Stimulated activated CD8-positive, alpha-beta memory T cell treated with anti-CD3 and anti-CD28 coated beads, Interleukin-15, amount 100 ng/mL, for 24 hours (primary cell): ENCODE data around the gene IER3.
"Not testable (repeated sequence)": the region's sequence is repeated elsewhere in the genome, so short reads cannot be mapped to it uniquely, and the experiment has no call there.

ENCODE experiments used
- DNase-seq: peaks from one replicate; pipeline ENCODE4 v3.0.0-alpha.2; 2020; ENCODE audit warnings: low read depth

Gene IER3

GRCh38 chr6:30768634-30769087 lies 24.3 kb upstream of the IER3 start:
- no peak for DNase-seq

- no peak for DNase-seq
Observed at GRCh38 chr6:30767944-30768301, 23.6 kb upstream of the IER3 start.

DNA sequence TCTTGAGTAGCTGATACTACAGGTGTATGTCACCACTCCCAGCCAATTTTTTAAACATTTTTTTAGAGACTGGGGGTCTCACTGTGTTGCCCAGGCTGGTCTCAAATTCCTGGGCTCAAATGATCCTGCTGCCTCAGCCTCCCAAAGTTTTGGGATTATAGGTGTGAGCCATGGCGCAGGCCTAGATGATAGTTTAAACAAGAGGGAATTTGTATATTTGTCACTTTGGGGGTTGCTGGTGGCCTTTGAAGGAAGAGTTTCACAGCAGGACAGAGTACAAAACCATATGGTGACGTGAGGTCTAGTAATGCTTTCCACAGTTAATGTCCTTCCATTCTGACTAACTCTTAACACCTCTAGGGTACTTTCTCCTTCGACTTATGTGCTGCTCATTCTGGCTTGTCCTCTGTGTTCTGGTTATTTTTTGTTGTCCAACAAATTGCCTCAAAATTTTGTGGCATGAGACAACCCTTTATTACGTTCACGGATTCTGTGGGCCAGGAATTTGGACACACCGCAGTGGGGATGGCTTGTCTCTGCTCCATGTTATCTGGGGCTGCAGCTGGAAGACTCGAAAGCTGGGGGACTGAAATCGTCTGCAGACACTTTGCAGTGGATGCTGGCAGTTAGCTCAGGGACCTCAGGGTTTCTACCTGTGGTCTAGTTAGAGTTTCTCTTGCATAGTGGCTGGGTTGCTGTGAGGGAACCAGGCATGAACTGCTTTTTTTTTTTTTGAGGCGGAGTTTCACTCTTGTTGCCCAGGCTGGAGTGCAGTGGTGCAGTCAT lies 23.0 kb upstream of the IER3 start:
- no peak for DNase-seq

DNA sequence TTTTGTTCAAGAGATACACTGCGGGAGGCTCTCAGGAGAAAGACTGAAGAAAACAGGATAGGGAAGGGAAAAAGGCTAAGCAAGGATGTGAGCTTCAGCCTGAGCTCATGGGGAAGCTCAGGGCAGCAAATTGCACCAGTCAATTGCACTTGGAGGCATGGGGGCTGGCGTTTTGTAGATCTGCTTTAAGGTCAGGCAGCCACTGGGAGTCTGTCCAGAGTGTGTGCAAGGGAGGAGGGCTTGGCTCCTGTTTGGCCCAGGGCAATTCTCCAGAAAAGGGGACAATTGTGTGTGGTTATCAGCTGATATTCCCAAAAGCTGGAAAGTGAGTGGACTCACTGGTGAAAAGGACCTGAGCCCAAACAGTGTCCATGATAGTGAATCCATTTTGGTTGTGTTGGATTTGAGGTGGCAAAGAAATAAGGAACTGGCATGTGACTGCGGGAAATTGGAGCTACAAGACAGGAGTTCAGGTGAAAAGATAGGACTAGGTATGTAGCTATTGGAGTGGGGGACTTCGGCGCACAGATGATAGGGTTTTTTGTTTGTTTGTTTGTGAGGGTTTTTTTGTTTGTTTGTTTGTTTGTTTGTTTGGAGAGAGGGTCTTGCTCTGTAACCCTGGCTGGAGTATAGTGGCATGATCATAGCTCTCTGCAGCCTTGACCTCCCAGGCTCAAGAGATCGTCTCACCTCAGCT lies 22.3 kb upstream of the IER3 start:
- DNase-seq, result no peak

DNA sequence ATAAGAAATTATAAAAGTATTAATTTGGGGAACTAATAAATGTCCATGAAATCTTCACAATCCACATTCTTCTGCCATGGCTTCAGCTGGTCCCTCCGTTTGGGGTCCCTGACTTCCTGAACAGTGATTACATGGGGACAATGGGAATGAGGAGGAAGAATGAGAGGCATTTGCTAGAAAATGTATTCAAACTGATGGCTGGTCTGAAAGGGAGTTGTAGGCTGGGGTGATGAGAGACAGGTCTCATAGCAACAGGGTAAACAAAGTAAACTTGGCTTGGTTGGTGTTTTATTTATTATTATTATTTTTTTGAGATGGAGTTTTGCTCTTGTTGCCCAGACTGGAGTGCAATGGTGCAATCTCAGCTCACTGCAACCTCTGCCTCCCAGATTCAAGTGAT lies 21.1 kb upstream of the IER3 start:
- not testable (repeated sequence) for DNase-seq

- DNase-seq, result not testable (repeated sequence)
Observed at GRCh38 chr6:30764490-30765043, 20.2 kb upstream of the IER3 start.

DNA sequence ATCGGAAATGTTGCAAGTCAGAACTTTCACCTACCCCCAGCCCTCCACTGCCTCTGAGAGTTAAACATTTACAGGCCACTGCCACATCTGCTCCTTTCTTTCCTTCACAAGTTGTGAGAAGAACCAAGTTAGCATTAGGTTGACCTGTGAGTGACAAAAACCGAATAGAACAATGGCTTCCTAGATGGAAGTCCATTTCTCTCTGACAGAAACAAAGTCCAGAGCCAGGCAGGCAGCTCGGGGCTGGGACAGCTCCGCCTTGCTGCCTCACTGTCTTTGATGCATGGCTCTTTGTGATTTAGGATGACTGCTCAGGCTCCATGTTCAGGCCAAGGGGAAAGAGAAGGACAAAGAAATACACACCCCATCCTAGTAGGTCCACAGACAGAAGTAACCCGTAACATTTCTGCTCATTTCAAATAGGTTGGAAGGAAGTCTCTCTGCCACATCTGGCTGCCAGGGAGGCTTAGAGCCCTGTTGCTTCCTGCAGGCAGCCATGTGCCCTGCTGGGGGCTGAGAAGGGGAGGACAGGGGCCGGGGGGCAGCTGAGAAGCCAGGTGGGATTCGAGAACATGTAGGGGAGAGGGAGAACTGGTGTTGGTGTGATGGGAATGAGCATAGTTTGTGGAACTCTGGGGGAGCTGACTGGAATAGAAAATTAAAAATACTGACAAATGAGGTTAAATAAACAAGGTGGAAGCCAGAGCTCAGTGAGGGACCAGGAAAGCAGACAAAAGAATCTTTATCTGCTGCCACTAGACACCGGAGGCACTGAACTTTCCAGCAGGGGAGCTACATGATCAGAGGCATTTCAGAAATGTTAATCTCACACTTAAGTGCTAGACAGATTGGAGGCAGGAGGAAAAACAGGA lies 19.5 kb upstream of the IER3 start:
- no peak for DNase-seq

DNA sequence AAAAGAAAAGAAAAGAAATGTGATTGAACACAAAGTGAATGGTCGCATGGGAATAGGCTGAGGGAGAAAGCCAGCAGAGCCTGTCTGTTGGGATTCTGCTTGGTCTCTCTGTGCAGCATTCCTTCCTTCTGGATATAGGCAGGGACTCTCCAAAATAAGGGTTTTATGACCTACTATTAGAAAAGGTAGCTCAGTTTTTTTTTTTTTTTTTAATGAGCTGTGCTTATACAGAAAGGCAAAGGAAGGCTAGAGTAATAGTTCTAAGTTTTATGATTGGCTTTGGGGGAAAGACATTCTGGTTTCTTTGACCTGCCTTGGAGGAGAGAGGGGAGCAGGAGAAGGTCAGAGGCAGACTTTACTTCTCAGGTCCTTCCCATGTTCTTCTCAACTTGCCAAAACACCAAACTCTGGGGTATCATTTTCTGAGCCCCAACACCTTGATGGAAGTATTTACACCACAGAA lies 18.8 kb upstream of the IER3 start:
- no peak for DNase-seq

DNA sequence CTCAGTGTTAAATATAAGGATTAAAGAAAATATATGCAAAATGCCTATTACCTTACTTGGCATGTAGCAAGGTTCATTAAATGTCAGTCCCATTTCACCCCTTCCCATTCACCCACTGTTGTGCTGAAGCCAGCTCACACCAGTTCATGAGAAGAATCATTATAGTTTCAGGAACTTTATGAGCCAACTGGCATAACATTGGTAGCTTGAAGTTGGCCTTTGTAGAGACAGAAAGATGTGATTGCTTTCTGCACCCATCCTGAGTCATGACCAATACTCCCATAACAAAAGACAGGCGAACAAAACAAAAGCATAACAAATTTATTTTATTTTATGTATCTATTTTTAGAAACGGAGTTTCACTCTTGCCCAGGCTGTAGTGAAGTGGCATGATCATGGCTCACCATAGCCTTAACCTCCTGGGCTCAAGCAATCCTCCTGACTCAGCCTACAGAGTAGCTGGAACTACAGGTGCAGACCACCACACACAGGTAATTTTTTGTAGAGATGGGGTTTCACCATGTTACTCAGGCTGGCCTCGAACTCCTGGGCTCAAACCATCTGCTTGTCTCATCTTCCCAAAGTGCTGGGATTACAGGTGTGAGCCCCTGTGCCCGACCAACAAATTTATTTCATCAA lies 17.6 kb upstream of the IER3 start:
- DNase-seq, result no peak

DNA sequence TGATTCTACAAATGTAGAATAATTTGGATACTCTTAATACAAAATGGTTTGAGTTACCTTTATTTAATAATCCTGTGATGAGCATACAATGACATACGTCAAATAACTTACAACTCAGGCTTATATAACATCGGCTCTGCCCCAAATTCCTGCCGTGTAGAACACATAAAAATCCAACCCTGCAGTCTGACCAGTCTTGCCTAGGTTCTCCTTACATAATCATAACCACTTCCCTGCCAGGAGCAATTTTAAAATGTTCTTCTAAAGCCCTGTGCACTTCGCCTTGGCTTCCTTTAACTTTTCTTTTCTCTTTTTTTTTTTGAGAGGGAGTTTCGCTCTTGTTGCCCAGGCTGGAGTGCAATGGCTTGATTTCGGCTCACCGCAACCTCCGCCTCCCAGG lies 16.2 kb upstream of the IER3 start:
- no peak for DNase-seq

DNA sequence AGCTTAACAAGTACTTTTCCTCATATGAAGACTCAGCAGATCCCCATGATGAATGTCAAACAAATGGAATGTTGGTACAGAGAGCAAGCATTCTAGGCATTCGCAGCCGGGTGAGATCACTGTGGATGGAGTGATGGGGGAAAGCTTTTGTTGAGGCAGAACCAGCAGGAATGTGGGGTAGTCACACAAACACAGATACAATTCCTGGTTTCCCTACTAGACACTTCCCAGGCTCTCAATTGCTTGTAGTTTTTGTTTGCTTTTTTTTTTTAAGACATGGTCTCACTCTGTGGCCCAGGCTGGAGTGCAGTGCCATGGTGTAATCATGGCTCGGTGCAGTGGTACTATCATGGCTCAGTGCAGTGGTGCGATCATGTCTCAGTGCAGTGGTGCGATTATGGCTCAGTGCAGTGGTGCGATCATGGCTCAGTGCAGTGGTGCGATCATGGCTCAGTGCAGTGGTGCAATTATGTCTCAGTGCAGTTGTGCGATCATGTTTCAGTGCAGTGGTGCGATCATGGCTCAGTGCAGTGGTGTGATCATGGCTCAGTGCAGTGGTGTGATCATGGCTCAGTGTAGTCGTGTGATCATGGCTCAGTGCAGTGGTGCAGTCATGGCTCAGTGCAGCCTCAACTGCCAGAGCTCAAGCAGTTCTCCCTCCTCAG lies 15.4 kb upstream of the IER3 start:
- DNase-seq, result no peak

- no peak for DNase-seq
Observed at GRCh38 chr6:30757261-30757904, 13.0 kb upstream of the IER3 start.

DNA sequence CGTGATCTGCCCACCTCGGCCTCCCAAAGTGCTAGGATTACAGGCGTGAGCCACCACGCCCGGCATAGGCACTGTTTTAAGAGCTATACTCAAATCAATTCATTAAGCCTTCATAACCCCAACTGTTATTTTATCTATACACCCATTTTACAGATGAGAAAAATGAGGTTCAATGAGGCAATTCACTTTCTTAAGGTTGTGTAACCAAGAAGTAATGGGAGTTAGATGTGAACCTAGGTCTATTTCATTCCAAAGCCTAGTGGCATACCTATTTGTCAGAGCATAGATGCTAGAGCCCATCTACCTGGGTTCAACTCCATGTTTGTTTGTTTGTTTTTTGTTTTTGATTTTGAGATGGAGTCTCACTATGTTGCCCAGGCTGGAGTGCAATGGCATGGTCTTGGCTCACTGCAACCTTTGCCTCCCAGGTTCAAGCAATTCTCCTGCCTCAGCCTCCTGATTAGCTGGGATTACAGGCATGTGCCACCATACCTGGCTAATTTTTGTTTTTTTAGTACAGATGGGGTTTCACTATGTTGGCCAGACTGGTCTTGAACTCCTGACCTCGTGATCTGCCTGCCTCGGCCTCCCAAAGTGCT lies 12.2 kb upstream of the IER3 start:
- not testable (repeated sequence) for DNase-seq

DNA sequence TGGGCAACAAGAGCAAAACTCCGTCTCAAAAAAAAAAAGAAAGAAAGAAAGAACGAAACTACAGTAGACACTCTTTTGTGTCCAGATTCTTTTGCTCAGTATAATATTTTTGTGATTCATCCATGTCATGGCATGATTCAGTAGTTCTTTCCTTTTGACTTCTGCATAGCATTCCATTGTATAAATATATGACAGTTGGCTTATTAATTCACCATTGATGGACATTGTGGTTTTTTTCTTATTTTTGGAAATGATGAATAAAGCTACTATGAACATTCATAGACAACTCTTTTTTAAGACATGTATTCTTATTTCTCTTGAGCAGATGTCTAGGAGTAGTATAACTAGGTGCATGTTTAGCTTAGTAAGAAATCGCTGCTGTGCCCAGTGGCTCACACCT lies 10.3 kb upstream of the IER3 start:
- no peak for DNase-seq

DNA sequence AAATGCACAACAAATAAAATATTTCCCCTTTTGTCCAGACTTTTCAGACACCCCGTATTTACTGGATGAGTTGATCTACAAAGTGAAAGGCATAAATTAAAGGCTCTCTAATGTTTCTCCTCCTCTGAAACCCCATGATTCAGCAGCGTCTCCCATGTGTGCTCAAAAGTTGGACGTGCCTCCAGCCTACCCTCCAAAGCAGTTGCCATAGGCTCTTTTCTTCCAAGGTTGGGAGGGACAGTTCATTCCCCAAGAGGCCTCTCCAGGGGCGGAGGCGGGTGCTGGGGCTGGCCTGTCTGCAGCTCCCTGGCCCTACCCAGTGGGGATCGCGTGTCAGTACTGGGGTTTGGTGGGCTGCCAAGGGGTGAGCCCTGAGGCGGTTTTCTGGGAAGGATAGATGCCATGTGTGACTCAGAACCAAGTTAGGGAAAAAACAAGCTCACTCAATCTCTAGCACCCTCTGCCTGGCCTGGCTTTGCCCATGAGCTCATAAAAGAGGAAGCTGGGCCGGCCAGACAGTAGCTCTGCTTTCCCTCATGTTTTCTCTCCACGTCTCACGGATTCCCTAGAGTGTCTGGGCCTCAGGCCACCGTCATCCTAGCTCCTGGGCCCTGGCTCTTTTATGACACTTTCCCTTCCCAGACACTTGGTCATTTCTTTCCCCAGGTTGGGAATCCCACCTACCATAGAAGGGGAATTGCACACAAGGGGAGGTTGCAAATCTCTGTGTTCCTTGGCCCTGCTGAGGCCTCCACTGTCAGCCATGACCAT lies 8.0 kb upstream of the IER3 start:
- no peak for DNase-seq

GRCh38 chr6:30750379-30750668 lies 6.0 kb upstream of the IER3 start:
- DNase-seq, result no peak

DNA sequence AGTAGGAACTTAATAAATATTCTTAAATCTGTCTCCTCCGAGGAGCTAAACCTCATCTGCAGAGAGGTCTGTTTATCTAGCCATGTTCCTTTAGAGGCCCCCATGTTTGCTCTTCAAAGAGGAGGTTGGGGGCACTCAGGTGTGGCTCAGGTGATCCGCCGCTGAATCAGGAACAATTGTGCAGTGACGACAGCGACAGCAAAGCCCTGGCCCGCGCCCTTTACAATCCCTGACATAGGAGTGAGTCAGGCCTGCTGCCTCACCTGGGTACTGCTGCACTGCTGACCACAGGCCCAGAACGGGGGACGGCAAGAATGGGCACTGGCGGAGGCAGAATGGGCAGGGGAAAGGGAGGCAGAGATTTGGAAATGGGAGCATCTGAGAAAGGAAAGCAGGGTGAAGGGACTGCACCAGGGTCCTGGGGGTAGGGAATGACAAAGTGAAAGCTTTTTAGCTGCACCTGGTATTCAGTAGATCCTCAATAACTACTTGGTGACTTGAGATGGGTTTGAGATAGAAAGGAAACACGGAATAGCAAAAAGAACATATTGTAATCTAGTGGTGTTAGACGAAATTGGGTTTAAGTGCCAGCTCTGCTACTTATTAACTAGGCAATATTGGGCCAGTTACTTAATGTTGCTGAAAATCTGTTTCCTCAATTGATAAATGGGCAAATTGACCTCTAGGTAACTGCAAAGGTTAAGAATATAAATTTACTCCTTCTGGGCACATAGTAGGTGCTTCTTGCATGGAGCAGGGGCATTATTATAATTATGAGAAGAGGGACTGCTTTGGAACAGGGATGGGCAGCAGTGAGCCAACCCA lies 5.4 kb upstream of the IER3 start:
- no peak for DNase-seq

DNA sequence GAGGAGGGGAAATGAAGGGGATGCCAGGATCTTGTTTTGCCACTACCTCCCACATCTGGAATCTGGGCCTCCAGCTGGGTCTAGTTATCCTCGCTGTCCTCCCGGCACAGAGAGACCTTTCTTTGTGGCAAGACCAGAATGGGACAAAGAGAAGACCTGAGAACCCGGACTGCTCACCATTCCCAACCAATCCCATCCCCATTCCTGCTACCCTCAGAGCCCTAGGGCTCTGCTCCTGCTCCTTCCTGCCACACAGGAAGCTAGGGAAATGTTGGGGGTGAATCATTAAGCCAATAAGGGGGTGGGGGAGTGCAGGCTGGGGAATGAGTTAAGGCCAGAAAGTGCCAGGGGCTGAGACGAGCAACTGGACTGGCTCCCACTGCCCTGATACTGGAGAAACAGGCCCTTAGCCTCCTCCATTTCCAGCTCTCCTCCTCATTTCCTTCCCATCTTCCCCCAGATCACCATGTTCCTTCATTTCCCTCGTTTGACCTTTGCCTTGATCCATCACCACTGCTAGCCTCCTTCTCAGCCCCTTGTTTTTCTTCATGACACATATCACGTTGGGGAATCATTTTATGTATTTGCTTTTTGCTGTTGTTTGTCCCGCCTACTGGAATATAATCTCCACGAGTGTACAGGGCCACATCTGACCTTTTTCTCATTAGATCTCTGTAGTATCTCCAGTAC lies 4.6 kb upstream of the IER3 start:
- no peak for DNase-seq
